ENCODE data around the gene TNFRSF6B. TPM values are rescaled to one million over a fixed set of nuclear protein-coding genes. Genes with fewer than 3 reads are reported as not detected.

TNFRSF6B gene
- total RNA-seq, 4 donors from 2014 or later = 10.5 to 91.9 (median 12.3) TPM

GRCh38 chr20:63686492-63687321 lies 9.7 kb upstream of the TNFRSF6B start:
- peak; percentile 57 for DNase-seq (ENCODE audit: low spot score)
- ATAC-seq (ENCODE audit: low FRiP score) = peak; percentile 69
- TF ChIP-seq, protein P1, sequence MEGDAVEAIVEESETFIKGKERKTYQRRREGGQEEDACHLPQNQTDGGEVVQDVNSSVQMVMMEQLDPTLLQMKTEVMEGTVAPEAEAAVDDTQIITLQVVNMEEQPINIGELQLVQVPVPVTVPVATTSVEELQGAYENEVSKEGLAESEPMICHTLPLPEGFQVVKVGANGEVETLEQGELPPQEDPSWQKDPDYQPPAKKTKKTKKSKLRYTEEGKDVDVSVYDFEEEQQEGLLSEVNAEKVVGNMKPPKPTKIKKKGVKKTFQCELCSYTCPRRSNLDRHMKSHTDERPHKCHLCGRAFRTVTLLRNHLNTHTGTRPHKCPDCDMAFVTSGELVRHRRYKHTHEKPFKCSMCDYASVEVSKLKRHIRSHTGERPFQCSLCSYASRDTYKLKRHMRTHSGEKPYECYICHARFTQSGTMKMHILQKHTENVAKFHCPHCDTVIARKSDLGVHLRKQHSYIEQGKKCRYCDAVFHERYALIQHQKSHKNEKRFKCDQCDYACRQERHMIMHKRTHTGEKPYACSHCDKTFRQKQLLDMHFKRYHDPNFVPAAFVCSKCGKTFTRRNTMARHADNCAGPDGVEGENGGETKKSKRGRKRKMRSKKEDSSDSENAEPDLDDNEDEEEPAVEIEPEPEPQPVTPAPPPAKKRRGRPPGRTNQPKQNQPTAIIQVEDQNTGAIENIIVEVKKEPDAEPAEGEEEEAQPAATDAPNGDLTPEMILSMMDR (IDR thresholded peaks at IDR 0.05) = no peak

DNA sequence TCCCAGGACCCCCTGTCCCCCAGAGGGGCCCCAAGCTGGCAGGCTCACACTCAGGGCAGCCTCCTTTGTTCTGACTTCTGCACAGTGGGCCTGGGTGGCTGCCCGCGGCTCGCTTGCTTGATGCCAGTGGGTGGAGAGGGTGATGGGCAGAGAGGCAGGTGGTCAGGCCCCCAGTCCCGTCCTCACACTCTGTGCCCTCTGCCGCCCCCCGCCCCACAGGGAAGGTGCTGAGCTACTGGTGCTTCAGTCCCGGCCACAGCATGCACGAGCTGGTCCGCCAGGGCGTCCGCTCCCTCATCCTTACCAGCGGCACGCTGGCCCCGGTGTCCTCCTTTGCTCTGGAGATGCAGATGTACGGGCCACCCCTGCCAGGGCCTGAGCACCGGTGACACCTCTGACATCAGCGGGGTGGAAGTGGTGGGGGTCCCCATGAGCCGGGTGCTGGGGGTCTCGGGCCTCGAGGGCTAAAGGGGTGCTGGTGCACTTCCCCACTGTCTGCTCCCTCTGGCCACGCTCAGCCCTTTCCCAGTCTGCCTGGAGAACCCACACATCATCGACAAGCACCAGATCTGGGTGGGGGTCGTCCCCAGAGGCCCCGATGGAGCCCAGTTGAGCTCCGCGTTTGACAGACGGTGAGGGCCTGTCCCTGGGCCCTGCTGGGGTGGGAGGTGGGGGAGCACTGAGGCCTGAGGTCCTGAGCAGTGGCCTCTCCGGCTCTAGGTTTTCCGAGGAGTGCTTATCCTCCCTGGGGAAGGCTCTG lies 8.9 kb upstream of the TNFRSF6B start:
- TF ChIP-seq, protein P1 (IDR thresholded peaks at IDR 0.05) = no peak
- DNase-seq (ENCODE audit: low spot score) (no peak), ATAC-seq (ENCODE audit: low FRiP score) (no peak)

- TF ChIP-seq, protein P1 (IDR thresholded peaks at IDR 0.05) = no peak
- no peak for ATAC-seq (ENCODE audit: low FRiP score)
These were observed 8.0 kb upstream of the TNFRSF6B start for GRCh38 chr20:63688228-63689045.

GRCh38 chr20:63689046-63690002 lies 7.1 kb upstream of the TNFRSF6B start:
- ATAC-seq (ENCODE audit: low FRiP score) (no peak), DNase-seq (ENCODE audit: low spot score) (no peak)
- TF ChIP-seq, protein P1 (IDR thresholded peaks at IDR 0.05) = no peak

More at GRCh38 chr20:63688228-63689045, 8.0 kb upstream of the TNFRSF6B start:
- no peak for DNase-seq (ENCODE audit: low spot score)

GRCh38 chr20:63690003-63690897 lies 6.2 kb upstream of the TNFRSF6B start:
- ATAC-seq (ENCODE audit: low FRiP score) (no peak), DNase-seq (ENCODE audit: low spot score) (no peak)
- TF ChIP-seq, protein P1 (IDR thresholded peaks at IDR 0.05) = no peak

All from omental fat pad (tissue), 4 donors.